Lung (tissue), 12 donors: ENCODE results near the gene PMPCA. TPM values are rescaled to one million over a fixed set of nuclear protein-coding genes. Genes with fewer than 3 reads are reported as not detected.

Source experiments
- ATAC-seq: fragments of 200-7000 bp; cut with Tn5 transposase; one replicate; pipeline ENCODE4 v1.9.1; 2020; ENCODE audit warnings: moderate number of reproducible peaks; ENCODE audit not compliant: insufficient read depth, low FRiP score
- DNase-seq, 3 donors: peaks; one replicate each; pipeline ENCODE4 v3.0.0-alpha.2; 2013 to 2017
- H3K27ac ChIP-seq, 2 donors: one replicate each; pipeline ENCODE4 v1.5.1; 2013; ENCODE audit warnings: mild to moderate bottlenecking in 2 of 2, moderate library complexity in 2 of 2, control low read depth in 1 of 2, inconsistent platforms in 1 of 2, low read depth in 1 of 2, low read length in 1 of 2
- H3K27me3 ChIP-seq, 3 donors: one replicate each; pipeline ENCODE4 v1.5.1; 2013; ENCODE audit warnings: low read length in 2 of 3; ENCODE audit not compliant: control insufficient read depth in 3 of 3, insufficient read depth in 3 of 3
- H3K36me3 ChIP-seq, 4 donors: one replicate each; pipeline ENCODE4 v1.5.1; 2013; ENCODE audit warnings: low read length in 4 of 4, mild to moderate bottlenecking in 1 of 4, moderate library complexity in 1 of 4; ENCODE audit not compliant: control insufficient read depth in 4 of 4, insufficient read depth in 4 of 4
- H3K4me1 ChIP-seq, 5 donors: one replicate each; pipeline ENCODE4 v1.5.1; 2013; ENCODE audit warnings: low read length in 5 of 5, mild to moderate bottlenecking in 2 of 5, moderate library complexity in 1 of 5; ENCODE audit not compliant: control insufficient read depth in 5 of 5, insufficient read depth in 5 of 5
- H3K4me3 ChIP-seq: one replicate; pipeline ENCODE4 v1.5.1; 2013; ENCODE audit warnings: mild to moderate bottlenecking, control low read depth, moderate library complexity
- H3K9ac ChIP-seq, 2 donors: one replicate each; pipeline ENCODE4 v1.5.1; 2013; ENCODE audit warnings: low read length in 2 of 2, control low read depth in 1 of 2; ENCODE audit not compliant: insufficient read depth in 1 of 2
- H3K9me3 ChIP-seq, 4 donors: one replicate each; pipeline ENCODE4 v1.5.1; 2013; ENCODE audit warnings: low read length in 3 of 4, mild to moderate bottlenecking in 1 of 4, moderate library complexity in 1 of 4; ENCODE audit not compliant: control insufficient read depth in 4 of 4, insufficient read depth in 3 of 4
- CTCF ChIP-seq: IDR thresholded peaks from 2 replicates; pipeline ENCODE4 v1.5.1; 2012; ENCODE audit warnings: mild to moderate bottlenecking; ENCODE audit errors: control extremely low read depth, extremely low read depth
- WGBS, 2 donors: extraction: QIAGEN DNeasy Blood & Tissue Kit; methylation state at CpG; one replicate each; pipeline ENCODE4 v1.1.7; 2013; 5-methylcytosine and 5-hydroxymethylcytosine counted together
- polyA plus RNA-seq, 2 donors: library from polyadenylated mRNA; stranded (reverse); fragments of 200-250 nt; gene quantifications; one replicate each; pipeline ENCODE4 v1.2.1, GENCODE V29; 2013
- total RNA-seq, 2 donors: library from RNA; depleted of rRNA in 1 of 2; stranded (reverse); fragments of >200 nt in 1 of 2; gene quantifications; one replicate each; pipeline ENCODE4 v1.2.1, GENCODE V29; 2014 to 2021
- donor health status: control.
- donor health status: control.
- donor health status: Bipolar disorder and iron deficiency.
- donor health status: healthy.
- donor health status: DM: yes; HTN: yes; CAD: no.

PMPCA gene
- total and polyA plus RNA-seq, 4 donors = 26.5 to 46.7 (median 40.5) TPM

GRCh38 chr9:136459425-136459824, 49.0 kb downstream of the PMPCA start:
- H3K9me3 ChIP-seq = no peaks in the 10 kb centered on the region
- H3K9ac ChIP-seq = no peak overlapping the region
- 94 to 96% methylated on average over 28 of the region's 28 CpGs for WGBS, 2 donors
- DNase-seq = no peak
- no peak for ATAC-seq
- H3K27ac ChIP-seq = no peak overlapping the region
- H3K27me3 ChIP-seq = no peaks in the 10 kb centered on the region
- TF ChIP-seq CTCF = no peak
- no peaks in the 10 kb centered on the region for H3K4me1 ChIP-seq
- peaks cover 35 to 78% (median 41%) of the 10 kb centered on the region in 4 donors for H3K36me3 ChIP-seq
- H3K4me3 ChIP-seq = no peak overlapping the region

GRCh38 chr9:136460772-136461325, 50.4 kb downstream of the PMPCA start:
- Histone ChIP-seq H3K27me3 (no peaks in the 10 kb centered on the region), H3K4me3 (no peak overlapping the region), H3K36me3 (peaks cover 38 to 73% (median 41%) of the 10 kb centered on the region in 4 donors), H3K4me1 (no peaks in the 10 kb centered on the region), H3K9me3 (no peaks in the 10 kb centered on the region), H3K27ac (no peak overlapping the region), H3K9ac (no peak overlapping the region)
- DNase-seq (no peak), ATAC-seq (no peak)
- TF ChIP-seq CTCF = no peak
- 97 to 99% methylated on average over 23 of the region's 23 CpGs for WGBS, 2 donors

- ATAC-seq (no peak), DNase-seq (no peak)
- no peak overlapping the region for H3K27ac ChIP-seq
- no peaks in the 10 kb centered on the region for H3K27me3 ChIP-seq
- TF ChIP-seq CTCF = no peak
- peaks cover 29 to 70% (median 45%) of the 10 kb centered on the region in 4 donors for H3K36me3 ChIP-seq
- 92 to 93% methylated on average over 17 of the region's 17 CpGs for WGBS, 2 donors
- H3K4me1 ChIP-seq = no peaks in the 10 kb centered on the region
- no peak overlapping the region for H3K9ac ChIP-seq
- no peak overlapping the region for H3K4me3 ChIP-seq
- H3K9me3 ChIP-seq = no peaks in the 10 kb centered on the region
Measured at GRCh38 chr9:136462664-136463063, 52.2 kb downstream of the PMPCA start.

GRCh38 chr9:136463578-136463977, 53.1 kb downstream of the PMPCA start:
- Histone ChIP-seq H3K9me3 (no peaks in the 10 kb centered on the region), H3K4me1 (no peaks in the 10 kb centered on the region), H3K9ac (no peak overlapping the region), H3K4me3 (no peak overlapping the region), H3K27me3 (no peaks in the 10 kb centered on the region), H3K36me3 (peaks cover 29 to 71% (median 49%) of the 10 kb centered on the region in 4 donors), H3K27ac (no peak overlapping the region)
- DNase-seq (no peak), ATAC-seq (no peak)
- 93 to 94% methylated on average over 14 of the region's 14 CpGs for WGBS, 2 donors
- no peak for TF ChIP-seq CTCF
